WTC11 (cell line): ENCODE results near the gene CDH22. TPM values are rescaled to one million over a fixed set of nuclear protein-coding genes. Genes with fewer than 3 reads are reported as not detected.

ENCODE experiments used
- ATAC-seq: fragments of 200-7000 bp; cut with Tn5 transposase; 2 replicates; pipeline ENCODE4 v1.10.0; 2021; ENCODE audit warnings: mild to moderate bottlenecking, moderate library complexity
- CTCF ChIA-PET: fragments of 300-600 bp; sonication (Branson Sonifier 250); formaldehyde crosslinking; loops from one replicate; lab custom pipeline; 2021; ENCODE audit warnings: antibody characterized with exemption; lab: Charles Lee
- POLR2A ChIA-PET: fragments of 350-600 bp; sonication (Branson Sonifier 250); formaldehyde crosslinking; loops from one replicate; lab custom pipeline; 2021; ENCODE audit warnings: antibody characterized with exemption; lab: Charles Lee
- DNase-seq: peaks from one replicate; pipeline ENCODE4 v3.0.0; 2021; ENCODE audit warnings: low spot score
- H3K27ac Mint-ChIP-seq: 2 replicates; pipeline ENCODE4 v1.8.0; 2021; ENCODE audit warnings: mixed read lengths
- H3K27me3 Mint-ChIP-seq: 2 replicates; pipeline ENCODE4 v1.8.0; 2021; ENCODE audit warnings: low read depth, mild to moderate bottlenecking, moderate library complexity, mixed read lengths
- H3K36me3 Mint-ChIP-seq: 2 replicates; pipeline ENCODE4 v1.8.0; 2021; ENCODE audit warnings: mixed read lengths
- H3K4me1 Mint-ChIP-seq: 2 replicates; pipeline ENCODE4 v1.8.0; 2022; ENCODE audit warnings: mixed read lengths
- H3K4me3 Mint-ChIP-seq: 2 replicates; pipeline ENCODE4 v1.8.0; 2021; ENCODE audit warnings: mild to moderate bottlenecking, moderate library complexity, mixed read lengths
- H3K9me3 Mint-ChIP-seq: 2 replicates; pipeline ENCODE4 v1.8.0; 2021; ENCODE audit warnings: mixed read lengths
- GTF2I ChIP-seq: fragments of 250-450 bp; sonication (Bioruptor Pico); conservative IDR thresholded peaks from 2 replicates; pipeline ENCODE4 v1.4.0; 2021; ENCODE audit warnings: mild to moderate bottlenecking
- NR2C2 ChIP-seq: sonication (generic); formaldehyde crosslinking; IDR thresholded peaks from 2 replicates; pipeline ENCODE4 v1.8.0; 2022; ENCODE audit warnings: mild to moderate bottlenecking, missing genetic modification reagents
- ZNF263 ChIP-seq: sonication (generic); formaldehyde crosslinking; IDR thresholded peaks from 2 replicates; pipeline ENCODE4 v1.8.1; 2022; ENCODE audit warnings: low read depth, mild to moderate bottlenecking, moderate library complexity, missing genetic modification reagents
- ZNF671 ChIP-seq: fragments of 250-450 bp; sonication (Bioruptor Pico); IDR thresholded peaks from 2 replicates; pipeline ENCODE4 v1.8.0; 2021; ENCODE audit warnings: mild to moderate bottlenecking
- total RNA-seq: library from RNA; stranded (reverse); gene quantifications from 3 replicates; pipeline ENCODE4 v1.2.3, GENCODE V29; 2021
- TF ChIP-seq, protein P1 (sequence below): sonication (generic); formaldehyde crosslinking; IDR thresholded peaks from 2 replicates; pipeline ENCODE4 v1.8.1; 2022; ENCODE audit warnings: low read depth, mild to moderate bottlenecking, moderate library complexity, missing genetic modification reagents, borderline replicate concordance
- TF ChIP-seq, protein P2 (sequence below): sonication (generic); formaldehyde crosslinking; IDR thresholded peaks from 2 replicates; pipeline ENCODE4 v1.8.0; 2023; ENCODE audit warnings: missing genetic modification reagents, mild to moderate bottlenecking, borderline replicate concordance
- TF ChIP-seq, protein P3 (sequence below): sonication (generic); formaldehyde crosslinking; conservative IDR thresholded peaks from 2 replicates; pipeline ENCODE4 v1.8.1; 2022; ENCODE audit warnings: mild to moderate bottlenecking, missing genetic modification reagents
- TF ChIP-seq, protein P4 (sequence below): fragments of 250-450 bp; sonication (Bioruptor Pico); IDR thresholded peaks from 2 replicates; pipeline ENCODE4 v1.9.0; 2021; ENCODE audit warnings: mild to moderate bottlenecking
- TF ChIP-seq, protein P5 (sequence below): sonication (generic); formaldehyde crosslinking; IDR thresholded peaks from 2 replicates; pipeline ENCODE4 v1.8.1; 2022; ENCODE audit warnings: low read depth, missing genetic modification reagents, borderline replicate concordance
- TF ChIP-seq, protein P6 (sequence below): sonication (generic); formaldehyde crosslinking; IDR thresholded peaks from 2 replicates; pipeline ENCODE4 v1.8.0; 2022; ENCODE audit warnings: mild to moderate bottlenecking, missing genetic modification reagents
- TF ChIP-seq, protein P7 (sequence below): sonication (generic); formaldehyde crosslinking; IDR thresholded peaks from 2 replicates; pipeline ENCODE4 v1.8.0; 2023; ENCODE audit warnings: missing genetic modification reagents

CDH22 gene
- total RNA-seq, 1 experiment from 2014 or later, result 0.13 TPM

DNA sequence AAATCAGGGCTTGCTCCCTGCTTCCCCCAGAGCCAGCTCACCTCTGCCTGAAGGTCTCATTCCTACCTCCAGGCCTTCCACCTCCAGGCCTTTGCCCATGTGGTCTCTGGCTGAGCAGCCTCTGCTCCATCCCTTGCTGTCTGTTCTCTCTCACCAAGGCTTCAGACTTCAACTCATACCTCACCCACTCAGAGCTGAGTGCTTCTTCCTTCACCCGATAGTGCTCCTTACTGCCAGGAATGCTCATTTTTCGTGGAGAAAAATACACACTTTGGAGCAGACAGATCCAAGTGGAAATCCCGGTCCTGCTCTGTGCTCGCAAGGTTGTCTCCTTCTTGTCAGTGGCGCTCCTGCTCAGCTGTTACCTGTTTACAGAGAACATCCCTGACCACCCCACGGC lies 7.0 kb upstream of the CDH22 start (continued):
- no peak for TF ChIP-seq GTF2I (CRISPR knock-in tag)
- TF ChIP-seq, protein P1, sequence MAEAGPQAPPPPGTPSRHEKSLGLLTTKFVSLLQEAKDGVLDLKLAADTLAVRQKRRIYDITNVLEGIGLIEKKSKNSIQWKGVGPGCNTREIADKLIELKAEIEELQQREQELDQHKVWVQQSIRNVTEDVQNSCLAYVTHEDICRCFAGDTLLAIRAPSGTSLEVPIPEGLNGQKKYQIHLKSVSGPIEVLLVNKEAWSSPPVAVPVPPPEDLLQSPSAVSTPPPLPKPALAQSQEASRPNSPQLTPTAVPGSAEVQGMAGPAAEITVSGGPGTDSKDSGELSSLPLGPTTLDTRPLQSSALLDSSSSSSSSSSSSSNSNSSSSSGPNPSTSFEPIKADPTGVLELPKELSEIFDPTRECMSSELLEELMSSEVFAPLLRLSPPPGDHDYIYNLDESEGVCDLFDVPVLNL (CRISPR knock-in tag), result no peak
- TF ChIP-seq, all 79 proteins: peak for 0

DNA sequence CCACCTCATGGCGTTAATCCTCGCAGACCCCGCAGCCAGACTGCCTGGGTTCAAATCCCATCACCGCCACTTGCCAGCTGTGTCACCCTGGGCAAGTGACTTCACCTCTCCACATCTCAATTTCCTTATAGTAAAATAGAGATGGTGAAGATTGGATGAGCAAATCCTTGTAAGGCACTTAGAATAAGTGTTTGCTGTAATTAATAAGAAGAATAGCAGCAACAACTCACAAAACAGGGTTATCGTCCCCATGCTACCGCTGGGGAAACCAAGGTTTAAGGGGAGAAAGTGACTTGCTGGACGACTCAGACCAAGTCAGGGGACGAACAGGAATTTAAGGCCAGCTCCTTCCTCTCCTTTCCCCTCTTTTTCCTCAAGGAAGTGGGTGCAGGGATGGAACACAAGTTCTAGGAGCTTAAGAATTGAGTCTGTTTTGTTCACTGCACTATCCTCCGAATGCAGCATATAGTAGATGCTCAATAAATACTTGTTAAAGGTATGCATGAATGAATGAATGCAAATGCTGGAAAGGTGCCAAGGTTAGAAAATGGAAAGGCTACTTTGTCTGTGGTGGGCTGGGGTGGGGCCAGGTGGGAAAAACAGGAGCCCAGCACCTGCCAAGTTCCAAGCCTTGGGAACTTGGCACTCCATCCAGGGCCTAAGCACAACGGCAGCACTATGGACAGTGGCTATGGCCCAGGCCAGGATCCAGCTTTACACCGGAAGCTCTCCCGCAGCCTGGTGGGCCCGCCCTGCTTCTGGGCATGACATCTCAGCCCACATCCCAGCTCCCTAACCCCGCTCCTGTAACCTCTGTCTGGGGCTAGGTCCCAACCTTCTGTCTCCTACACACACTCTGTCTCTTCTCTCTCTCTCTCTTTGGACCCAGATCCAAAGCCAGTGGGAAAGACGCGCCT lies 4.9 kb upstream of the CDH22 start:
- Mint-ChIP-seq H3K27ac (no peak overlapping the region), H3K36me3 (no peaks in the 10 kb centered on the region), H3K4me3 (peak overlapping the region; percentile 65), H3K4me1 (peaks cover 13% of the 10 kb centered on the region), H3K9me3 (no peaks in the 10 kb centered on the region), H3K27me3 (peaks cover 77% of the 10 kb centered on the region)
- POLR2A ChIA-PET, result no interaction called here
- TF ChIP-seq, protein P2, sequence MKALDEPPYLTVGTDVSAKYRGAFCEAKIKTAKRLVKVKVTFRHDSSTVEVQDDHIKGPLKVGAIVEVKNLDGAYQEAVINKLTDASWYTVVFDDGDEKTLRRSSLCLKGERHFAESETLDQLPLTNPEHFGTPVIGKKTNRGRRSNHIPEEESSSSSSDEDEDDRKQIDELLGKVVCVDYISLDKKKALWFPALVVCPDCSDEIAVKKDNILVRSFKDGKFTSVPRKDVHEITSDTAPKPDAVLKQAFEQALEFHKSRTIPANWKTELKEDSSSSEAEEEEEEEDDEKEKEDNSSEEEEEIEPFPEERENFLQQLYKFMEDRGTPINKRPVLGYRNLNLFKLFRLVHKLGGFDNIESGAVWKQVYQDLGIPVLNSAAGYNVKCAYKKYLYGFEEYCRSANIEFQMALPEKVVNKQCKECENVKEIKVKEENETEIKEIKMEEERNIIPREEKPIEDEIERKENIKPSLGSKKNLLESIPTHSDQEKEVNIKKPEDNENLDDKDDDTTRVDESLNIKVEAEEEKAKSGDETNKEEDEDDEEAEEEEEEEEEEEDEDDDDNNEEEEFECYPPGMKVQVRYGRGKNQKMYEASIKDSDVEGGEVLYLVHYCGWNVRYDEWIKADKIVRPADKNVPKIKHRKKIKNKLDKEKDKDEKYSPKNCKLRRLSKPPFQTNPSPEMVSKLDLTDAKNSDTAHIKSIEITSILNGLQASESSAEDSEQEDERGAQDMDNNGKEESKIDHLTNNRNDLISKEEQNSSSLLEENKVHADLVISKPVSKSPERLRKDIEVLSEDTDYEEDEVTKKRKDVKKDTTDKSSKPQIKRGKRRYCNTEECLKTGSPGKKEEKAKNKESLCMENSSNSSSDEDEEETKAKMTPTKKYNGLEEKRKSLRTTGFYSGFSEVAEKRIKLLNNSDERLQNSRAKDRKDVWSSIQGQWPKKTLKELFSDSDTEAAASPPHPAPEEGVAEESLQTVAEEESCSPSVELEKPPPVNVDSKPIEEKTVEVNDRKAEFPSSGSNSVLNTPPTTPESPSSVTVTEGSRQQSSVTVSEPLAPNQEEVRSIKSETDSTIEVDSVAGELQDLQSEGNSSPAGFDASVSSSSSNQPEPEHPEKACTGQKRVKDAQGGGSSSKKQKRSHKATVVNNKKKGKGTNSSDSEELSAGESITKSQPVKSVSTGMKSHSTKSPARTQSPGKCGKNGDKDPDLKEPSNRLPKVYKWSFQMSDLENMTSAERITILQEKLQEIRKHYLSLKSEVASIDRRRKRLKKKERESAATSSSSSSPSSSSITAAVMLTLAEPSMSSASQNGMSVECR (CRISPR knock-in tag), result no peak
- TF ChIP-seq, protein P3, sequence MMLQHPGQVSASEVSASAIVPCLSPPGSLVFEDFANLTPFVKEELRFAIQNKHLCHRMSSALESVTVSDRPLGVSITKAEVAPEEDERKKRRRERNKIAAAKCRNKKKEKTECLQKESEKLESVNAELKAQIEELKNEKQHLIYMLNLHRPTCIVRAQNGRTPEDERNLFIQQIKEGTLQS, result no peak
- TF ChIP-seq ZNF671 (CRISPR knock-in tag) (no peak), ZNF263 (CRISPR knock-in tag) (no peak), NR2C2 (CRISPR knock-in tag) (no peak)
- TF ChIP-seq, protein P4, sequence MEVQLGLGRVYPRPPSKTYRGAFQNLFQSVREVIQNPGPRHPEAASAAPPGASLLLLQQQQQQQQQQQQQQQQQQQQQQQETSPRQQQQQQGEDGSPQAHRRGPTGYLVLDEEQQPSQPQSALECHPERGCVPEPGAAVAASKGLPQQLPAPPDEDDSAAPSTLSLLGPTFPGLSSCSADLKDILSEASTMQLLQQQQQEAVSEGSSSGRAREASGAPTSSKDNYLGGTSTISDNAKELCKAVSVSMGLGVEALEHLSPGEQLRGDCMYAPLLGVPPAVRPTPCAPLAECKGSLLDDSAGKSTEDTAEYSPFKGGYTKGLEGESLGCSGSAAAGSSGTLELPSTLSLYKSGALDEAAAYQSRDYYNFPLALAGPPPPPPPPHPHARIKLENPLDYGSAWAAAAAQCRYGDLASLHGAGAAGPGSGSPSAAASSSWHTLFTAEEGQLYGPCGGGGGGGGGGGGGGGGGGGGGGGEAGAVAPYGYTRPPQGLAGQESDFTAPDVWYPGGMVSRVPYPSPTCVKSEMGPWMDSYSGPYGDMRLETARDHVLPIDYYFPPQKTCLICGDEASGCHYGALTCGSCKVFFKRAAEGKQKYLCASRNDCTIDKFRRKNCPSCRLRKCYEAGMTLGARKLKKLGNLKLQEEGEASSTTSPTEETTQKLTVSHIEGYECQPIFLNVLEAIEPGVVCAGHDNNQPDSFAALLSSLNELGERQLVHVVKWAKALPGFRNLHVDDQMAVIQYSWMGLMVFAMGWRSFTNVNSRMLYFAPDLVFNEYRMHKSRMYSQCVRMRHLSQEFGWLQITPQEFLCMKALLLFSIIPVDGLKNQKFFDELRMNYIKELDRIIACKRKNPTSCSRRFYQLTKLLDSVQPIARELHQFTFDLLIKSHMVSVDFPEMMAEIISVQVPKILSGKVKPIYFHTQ (CRISPR knock-in tag), result no peak
- TF ChIP-seq, protein P5, sequence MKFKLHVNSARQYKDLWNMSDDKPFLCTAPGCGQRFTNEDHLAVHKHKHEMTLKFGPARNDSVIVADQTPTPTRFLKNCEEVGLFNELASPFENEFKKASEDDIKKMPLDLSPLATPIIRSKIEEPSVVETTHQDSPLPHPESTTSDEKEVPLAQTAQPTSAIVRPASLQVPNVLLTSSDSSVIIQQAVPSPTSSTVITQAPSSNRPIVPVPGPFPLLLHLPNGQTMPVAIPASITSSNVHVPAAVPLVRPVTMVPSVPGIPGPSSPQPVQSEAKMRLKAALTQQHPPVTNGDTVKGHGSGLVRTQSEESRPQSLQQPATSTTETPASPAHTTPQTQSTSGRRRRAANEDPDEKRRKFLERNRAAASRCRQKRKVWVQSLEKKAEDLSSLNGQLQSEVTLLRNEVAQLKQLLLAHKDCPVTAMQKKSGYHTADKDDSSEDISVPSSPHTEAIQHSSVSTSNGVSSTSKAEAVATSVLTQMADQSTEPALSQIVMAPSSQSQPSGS, result no peak
- TF ChIP-seq, protein P6, sequence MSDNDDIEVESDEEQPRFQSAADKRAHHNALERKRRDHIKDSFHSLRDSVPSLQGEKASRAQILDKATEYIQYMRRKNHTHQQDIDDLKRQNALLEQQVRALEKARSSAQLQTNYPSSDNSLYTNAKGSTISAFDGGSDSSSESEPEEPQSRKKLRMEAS (CRISPR knock-in tag), result no peak
- TF ChIP-seq, protein P7, sequence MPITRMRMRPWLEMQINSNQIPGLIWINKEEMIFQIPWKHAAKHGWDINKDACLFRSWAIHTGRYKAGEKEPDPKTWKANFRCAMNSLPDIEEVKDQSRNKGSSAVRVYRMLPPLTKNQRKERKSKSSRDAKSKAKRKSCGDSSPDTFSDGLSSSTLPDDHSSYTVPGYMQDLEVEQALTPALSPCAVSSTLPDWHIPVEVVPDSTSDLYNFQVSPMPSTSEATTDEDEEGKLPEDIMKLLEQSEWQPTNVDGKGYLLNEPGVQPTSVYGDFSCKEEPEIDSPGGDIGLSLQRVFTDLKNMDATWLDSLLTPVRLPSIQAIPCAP (CRISPR knock-in tag), result no peak
- ATAC-seq, result no peak
- CTCF ChIA-PET, result interaction anchor here (0.6 to 4.8 kb wide), 14 partner anchors 9 to 291 kb away, joined by 3 to 54 read pairs (median 3); no protein-coding TSS in a partner anchor
- DNase-seq, result no peak
